HG03064 (cell line): ENCODE results near the gene TMEM187.
A peak's percentile ranks its signal among the peaks of the same experiment; 100 is the strongest.
"Not testable (repeated sequence)": the region's sequence is repeated elsewhere in the genome, so short reads cannot be mapped to it uniquely, and the experiment has no call there.

Source experiments
- ATAC-seq: cut with Tn5 transposase; IDR thresholded peaks from one replicate; pipeline ENCODE4 v1.9.1; 2021; ENCODE audit warnings: low read depth; ENCODE audit not compliant: unreplicated experiment

The TMEM187 gene

GRCh38 chrX:153969125-153969903, 3.2 kb upstream of the TMEM187 start:
- ATAC-seq, result no peak

- ATAC-seq, result no peak
Observed at GRCh38 chrX:153969904-153970356, 2.6 kb upstream of the TMEM187 start.

- peak; percentile 3 for ATAC-seq
Observed at GRCh38 chrX:153970357-153971123, 2.0 kb upstream of the TMEM187 start.

GRCh38 chrX:153971124-153971449, 1.5 kb upstream of the TMEM187 start:
- peak; percentile 43 for ATAC-seq

DNA sequence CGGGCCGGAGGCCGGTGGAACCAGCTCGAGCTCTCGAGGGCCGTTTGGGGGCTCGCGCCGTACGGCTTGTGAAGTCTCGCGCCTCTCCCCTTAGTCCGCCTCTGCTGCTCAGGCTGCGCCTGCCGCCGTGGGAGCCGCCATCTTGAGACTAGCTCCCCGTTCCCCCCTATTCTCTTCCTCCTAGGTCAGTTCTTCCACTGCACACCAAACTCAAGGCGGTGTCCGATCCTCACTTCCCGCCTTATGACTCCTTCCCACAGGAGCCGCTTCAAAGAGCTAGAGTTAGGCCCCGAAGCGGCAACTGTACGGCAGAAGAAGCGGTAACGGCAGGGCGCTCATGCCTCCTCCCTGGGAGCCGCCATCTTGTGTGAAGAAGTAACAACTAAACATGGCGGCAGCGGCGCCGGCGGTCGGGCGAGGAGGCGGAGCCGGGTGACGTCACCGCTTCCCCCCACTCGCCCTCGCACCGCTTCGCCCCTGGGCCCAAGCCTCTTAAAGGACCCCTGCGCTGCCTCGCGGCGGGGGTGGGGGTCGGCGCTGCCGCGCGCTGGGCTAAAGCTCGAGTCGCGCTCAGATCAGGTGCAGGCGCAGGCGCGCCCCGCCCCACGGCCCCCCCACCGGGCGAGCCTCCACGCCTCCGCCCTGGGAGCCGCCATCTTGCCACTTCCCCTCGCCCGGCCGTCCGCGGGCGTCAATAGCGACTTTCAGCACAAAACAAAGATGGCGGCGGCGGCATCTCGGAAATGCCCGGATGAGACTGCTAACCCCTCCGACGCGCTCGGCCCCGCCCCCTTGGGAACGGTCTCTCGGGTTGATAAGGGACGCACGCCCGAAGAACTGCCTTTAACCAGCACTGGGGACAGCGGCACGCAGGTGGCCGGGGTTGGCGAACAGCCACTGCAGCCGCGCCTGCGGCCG, 845 bp upstream of the TMEM187 start, which contains the start of gene HCFC1:
HCFC1 (minus strand) TSS at position 369 of the 918 bp plus-strand sequence. CDS start 978 bp downstream, outside the sequence.
- ATAC-seq, result peak; percentile 42

GRCh38 chrX:153973127-153974002, 811 bp downstream of the TMEM187 start:
- ATAC-seq, result no peak

DNA sequence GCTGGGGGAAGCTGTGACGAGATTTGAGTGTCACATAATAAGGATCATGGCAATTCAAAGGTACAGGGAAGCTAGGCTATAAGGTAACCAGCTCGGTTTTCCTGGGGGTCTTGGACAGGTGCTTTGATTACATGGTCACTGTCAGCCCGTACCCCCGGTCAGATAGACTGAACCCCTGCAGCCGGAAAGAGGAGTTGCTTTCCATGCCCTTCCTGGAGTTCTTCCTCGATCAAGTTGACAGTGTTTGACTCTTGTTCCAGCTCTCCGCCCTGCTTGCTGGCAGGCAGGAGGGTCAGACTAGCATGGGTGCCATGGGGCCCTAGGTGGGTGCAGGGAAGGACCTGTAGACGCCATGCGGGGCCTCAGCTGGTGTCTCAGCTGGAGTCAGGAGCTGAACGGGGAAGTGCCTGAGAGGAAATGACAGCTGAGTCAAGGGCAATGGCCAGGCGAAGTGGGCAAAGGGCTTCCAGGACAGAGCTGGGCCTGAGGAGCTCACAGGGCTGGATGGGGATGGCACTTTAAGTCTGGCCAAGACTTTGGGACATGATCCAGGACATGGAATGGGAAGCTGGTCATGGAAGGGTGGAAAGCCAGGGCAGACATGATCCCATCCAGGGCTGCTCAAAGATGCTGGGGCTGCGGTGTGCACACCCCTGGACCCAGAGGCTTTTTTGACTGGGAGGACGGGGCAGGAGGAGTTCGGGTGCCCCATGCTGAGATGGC, 1.6 kb downstream of the TMEM187 start:
- ATAC-seq, result no peak

DNA sequence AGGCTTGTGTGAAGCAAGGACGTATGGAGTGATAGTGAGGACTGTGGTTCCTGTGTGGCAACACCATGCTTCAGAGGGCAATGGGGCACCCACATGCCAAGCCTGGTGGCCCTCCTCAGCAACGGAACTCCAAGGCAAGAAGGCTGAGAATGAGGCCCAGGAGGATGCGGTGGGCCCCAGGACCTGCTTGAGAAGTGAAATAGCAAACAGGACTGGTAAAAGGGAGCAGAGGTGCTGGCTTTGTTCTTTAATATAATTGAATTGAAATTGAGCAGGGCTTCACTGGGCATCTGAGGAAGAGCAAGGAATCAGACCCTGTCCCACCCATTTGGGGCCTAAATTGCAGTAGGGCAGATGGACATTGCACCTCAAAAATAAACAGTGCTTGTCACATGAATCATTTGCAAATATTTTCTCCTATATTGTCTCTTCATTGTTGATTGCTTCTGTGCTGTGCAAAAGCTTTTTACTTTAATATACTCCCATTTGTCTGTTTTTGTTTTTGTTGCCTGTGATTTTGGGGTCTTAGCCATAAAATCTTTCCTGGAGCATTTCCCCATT, 2.3 kb downstream of the TMEM187 start:
- ATAC-seq, result no peak

GRCh38 chrX:153980394-153980793, 7.8 kb downstream of the TMEM187 start:
- ATAC-seq, result not testable (repeated sequence)

DNA sequence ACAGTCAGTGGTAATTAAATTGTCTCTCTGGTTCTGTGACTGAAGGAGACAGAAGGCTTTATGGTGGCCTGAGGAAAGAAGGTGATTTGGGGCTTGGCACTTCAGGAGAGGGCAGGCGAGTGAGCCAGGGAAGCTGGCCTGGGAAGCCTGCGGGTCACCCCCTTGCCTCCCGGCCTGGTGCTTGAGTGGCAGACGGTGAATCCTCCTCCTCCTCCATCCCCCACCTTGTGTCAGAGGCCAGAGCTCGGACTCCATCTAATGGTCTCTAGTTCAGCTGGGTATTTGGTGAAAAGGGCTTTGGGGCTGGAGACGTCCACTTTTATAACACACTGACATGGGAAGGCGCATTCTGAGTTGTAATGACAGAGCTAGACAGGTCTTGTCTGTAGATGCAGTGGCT, 8.7 kb downstream of the TMEM187 start:
- no peak for ATAC-seq

DNA sequence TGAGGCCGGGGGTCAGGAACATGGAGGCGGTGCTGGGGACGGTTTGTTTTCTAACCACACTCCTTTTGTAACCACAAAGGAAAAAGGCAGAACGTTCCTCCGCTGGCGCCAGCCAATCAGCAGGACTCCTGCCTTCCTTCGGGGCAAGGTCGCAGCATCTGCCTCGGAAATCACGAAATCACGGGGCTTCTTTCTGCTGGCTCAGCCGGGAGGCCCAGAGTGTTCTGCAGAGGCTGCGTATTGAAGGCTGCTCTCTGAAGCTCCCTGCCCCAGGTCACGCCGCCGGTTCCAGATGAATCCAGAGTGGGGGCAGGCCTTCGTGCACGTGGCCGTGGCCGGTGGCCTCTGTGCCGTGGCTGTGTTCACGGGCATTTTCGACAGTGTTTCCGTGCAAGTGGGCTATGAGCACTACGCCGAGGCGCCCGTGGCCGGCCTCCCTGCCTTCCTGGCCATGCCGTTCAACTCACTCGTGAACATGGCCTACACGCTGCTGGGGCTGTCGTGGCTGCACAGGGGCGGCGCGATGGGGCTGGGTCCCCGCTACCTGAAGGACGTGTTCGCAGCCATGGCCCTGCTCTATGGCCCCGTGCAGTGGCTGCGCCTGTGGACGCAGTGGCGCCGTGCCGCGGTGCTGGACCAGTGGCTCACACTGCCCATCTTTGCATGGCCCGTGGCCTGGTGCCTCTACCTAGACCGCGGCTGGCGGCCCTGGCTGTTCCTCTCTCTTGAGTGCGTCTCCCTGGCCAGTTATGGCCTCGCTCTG, 9.4 kb downstream of the TMEM187 start:
- no peak for ATAC-seq

GRCh38 chrX:153983321-153983801, 10.8 kb downstream of the TMEM187 start:
- no peak for ATAC-seq

GRCh38 chrX:153984351-153985178, 12.0 kb downstream of the TMEM187 start:
- no peak for ATAC-seq

DNA sequence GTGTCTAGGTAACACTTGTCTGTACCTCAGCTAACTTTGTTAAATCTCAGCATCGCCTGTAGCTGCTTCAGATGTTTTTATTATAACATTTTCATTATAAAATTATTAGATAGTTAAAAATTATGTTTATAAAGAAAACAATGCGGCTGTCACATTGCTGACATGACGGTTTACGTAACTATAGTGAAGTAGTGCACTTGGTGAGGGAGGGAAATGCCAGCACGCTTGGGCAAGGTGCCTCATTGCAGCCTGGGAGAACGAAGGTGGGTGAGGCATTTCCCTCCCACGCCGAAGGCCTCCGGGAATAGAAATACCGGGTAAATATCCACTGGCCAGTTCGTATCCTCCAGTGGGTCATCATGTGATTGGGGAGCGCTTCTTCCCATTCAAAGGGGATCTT, 15.9 kb downstream of the TMEM187 start:
- no peak for ATAC-seq

GRCh38 chrX:153989973-153990655, 17.6 kb downstream of the TMEM187 start:
- ATAC-seq, result no peak

DNA sequence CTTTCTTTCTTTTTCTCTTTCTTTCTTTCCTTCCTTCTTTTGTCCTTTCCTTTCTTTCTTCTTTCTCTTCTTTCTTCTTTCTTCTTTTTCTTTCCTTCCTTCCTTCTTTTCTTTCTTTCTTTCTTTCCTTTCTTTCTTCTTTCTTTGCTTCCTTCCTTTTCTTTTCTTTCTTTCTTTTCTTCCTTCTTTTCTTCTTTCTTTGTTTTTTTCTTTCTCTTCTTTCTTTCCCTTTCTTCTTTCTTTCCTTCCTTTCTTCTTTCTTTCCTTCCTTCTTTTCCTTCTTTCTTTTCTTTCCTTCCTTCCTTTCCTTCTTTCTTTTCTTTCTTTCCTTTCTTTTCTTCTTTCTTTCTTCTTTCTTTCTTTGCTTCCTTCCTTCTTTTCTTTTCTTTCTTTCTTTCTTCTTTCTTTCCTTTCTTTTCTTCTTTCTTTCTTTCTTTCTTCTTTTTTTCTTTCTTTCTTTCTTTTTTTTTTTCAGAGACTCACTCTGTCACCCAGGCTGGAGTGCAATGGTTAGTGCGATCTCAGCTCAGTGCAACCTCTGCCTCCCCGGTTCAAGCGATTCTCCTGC, 18.5 kb downstream of the TMEM187 start:
- no peak for ATAC-seq
